HCT116 (cell line): Measurements from ENCODE around the gene POFUT2. TPM values are rescaled to one million over a fixed set of nuclear protein-coding genes. Genes with fewer than 3 reads are reported as not detected.

Experiments used
- ATAC-seq: fragments of 200-7000 bp; cut with Tn5 transposase; 2 replicates; pipeline ENCODE4 v1.9.1; 2020; ENCODE audit warnings: mild to moderate bottlenecking, moderate library complexity
- BruUV-seq: library from RNA; stranded (reverse); fragments of 400-500 nt; replicated peaks from 2 replicates; lab custom pipeline; 2021; lab: Mats Ljungman, UMichigan
- CTCF ChIA-PET: fragments of 300-600 bp; sonication (Branson Sonifier 250); formaldehyde crosslinking; loops from one replicate; lab custom pipeline; 2021; ENCODE audit warnings: antibody characterized with exemption; lab: Charles Lee
- POLR2A ChIA-PET: fragments of 300-600, 350-600 bp; sonication (Branson Sonifier 250); formaldehyde crosslinking; loops from one replicate; lab custom pipeline; 2021; ENCODE audit warnings: antibody characterized with exemption; lab: Charles Lee
- RAD21 ChIA-PET, 2 experiments: fragments of 300-600 bp; sonication (Branson Sonifier 250); formaldehyde crosslinking; loops; one replicate each; lab custom pipeline; 2023; ENCODE audit warnings: low total read pairs in 2 of 2; ENCODE audit not compliant: uncharacterized antibody in 2 of 2, unreplicated experiment in 2 of 2, low non-redundant PET in 1 of 2; lab: Charles Lee
- DNase-seq: peaks from one replicate; pipeline ENCODE4 v3.0.0-alpha.2; 2010; ENCODE audit warnings: low read depth, low spot score
- H2AFZ ChIP-seq: fragments of 200-600 bp; shearing (Covaris generic), sonication (generic); 2 replicates; pipeline ENCODE4 v1.6.1; 2017; ENCODE audit warnings: low read depth, mixed run types, mixed read lengths, antibody characterized with exemption, low read length; ENCODE audit not compliant: poor library complexity, severe bottlenecking
- H3K27ac ChIP-seq: 2 replicates; pipeline ENCODE4 v1.5.1; 2012; ENCODE audit warnings: low read depth, low read length
- H3K27me3 ChIP-seq: fragments of 200-600 bp; sonication (generic); 2 replicates; pipeline ENCODE4 v1.6.1; 2016; ENCODE audit warnings: mixed run types, low read length, mixed read lengths; ENCODE audit not compliant: insufficient read depth
- H3K36me3 ChIP-seq, 2 experiments: fragments of 200-500 bp in 1 of 2; fragments of 200-600 bp in 1 of 2; sonication (Bioruptor generic) in 1 of 2; sonication (generic) in 1 of 2; 2 replicates each; pipeline versions ENCODE4 v1.5.1 to v1.6.1; 2014 to 2016; ENCODE audit warnings: low read length in 2 of 2, inconsistent platforms in 1 of 2, mixed read lengths in 1 of 2, mixed run types in 1 of 2; ENCODE audit not compliant: insufficient read depth in 2 of 2, control insufficient read depth in 1 of 2
- H3K4me1 ChIP-seq, 2 experiments: fragments of 200-600 bp in 1 of 2; sonication (generic) in 1 of 2; 2 replicates each; pipeline versions ENCODE4 v1.5.1 to v1.6.1; 2012 to 2017; ENCODE audit warnings: low read length in 2 of 2, inconsistent platforms in 1 of 2, mild to moderate bottlenecking in 1 of 2, mixed read lengths in 1 of 2, mixed run types in 1 of 2, moderate library complexity in 1 of 2; ENCODE audit not compliant: insufficient read depth in 2 of 2, control insufficient read depth in 1 of 2
- H3K4me2 ChIP-seq: fragments of 200-600 bp; sonication (generic); 2 replicates; pipeline ENCODE4 v1.6.1; 2017; ENCODE audit warnings: mixed run types, low read length, mixed read lengths
- H3K4me3 ChIP-seq, 2 experiments: fragments of 200-600 bp in 1 of 2; sonication (generic) in 1 of 2; replicated peaks in 1 of 2; 2 replicates each; pipeline ENCODE4 v1.5.1; 2011 to 2016; ENCODE audit warnings: low read length in 2 of 2, control low read depth in 1 of 2, low read depth in 1 of 2, mild to moderate bottlenecking in 1 of 2, mixed read lengths in 1 of 2, mixed run types in 1 of 2
- H3K79me2 ChIP-seq: fragments of 200-600 bp; sonication (generic); 2 replicates; pipeline ENCODE4 v1.6.1; 2017; ENCODE audit warnings: mild to moderate bottlenecking, mixed run types, low read length, moderate library complexity, mixed read lengths; ENCODE audit not compliant: insufficient read depth
- H3K9ac ChIP-seq: fragments of 200-600 bp; sonication (generic); 2 replicates; pipeline ENCODE4 v1.6.1; 2016; ENCODE audit warnings: low read length, mixed read lengths
- H3K9me2 ChIP-seq: fragments of 200-600 bp; sonication (generic), shearing (Covaris generic); 2 replicates; pipeline ENCODE4 v1.6.1; 2017; ENCODE audit warnings: mixed run types, mild to moderate bottlenecking, moderate library complexity; ENCODE audit not compliant: insufficient read depth
- H3K9me3 ChIP-seq, 2 experiments: fragments of 200-500 bp in 1 of 2; fragments of 200-600 bp in 1 of 2; sonication (Bioruptor generic) in 1 of 2; sonication (generic) in 1 of 2; 2 replicates each; pipeline ENCODE4 v1.6.1; 2014 to 2017; ENCODE audit warnings: low read length in 2 of 2, mixed read lengths in 2 of 2, inconsistent platforms in 1 of 2, low read depth in 1 of 2, mild to moderate bottlenecking in 1 of 2, mixed run types in 1 of 2, moderate library complexity in 1 of 2; ENCODE audit not compliant: control insufficient read depth in 1 of 2, insufficient read depth in 1 of 2
- H4K20me1 ChIP-seq: fragments of 200-600 bp; sonication (generic), shearing (Covaris generic); 2 replicates; pipeline ENCODE4 v1.6.1; 2017; ENCODE audit warnings: mixed run types, mild to moderate bottlenecking, moderate library complexity; ENCODE audit not compliant: insufficient read depth
- CBX3 ChIP-seq: IDR thresholded peaks from 2 replicates; pipeline ENCODE4 v1.6.1; 2012; ENCODE audit warnings: low read depth
- CEBPB ChIP-seq: IDR thresholded peaks from 2 replicates; pipeline ENCODE4 v1.6.1; 2012; ENCODE audit warnings: low read depth
- EGR1 ChIP-seq: IDR thresholded peaks from 2 replicates; pipeline ENCODE4 v1.6.1; 2012; ENCODE audit warnings: low read depth
- EZH2 ChIP-seq: fragments of 200-600 bp; sonication (generic); IDR thresholded peaks from 2 replicates; pipeline ENCODE4 v1.6.1; 2017; ENCODE audit warnings: antibody characterized with exemption, mixed run types
- FOSL1 ChIP-seq: IDR thresholded peaks from 2 replicates; pipeline ENCODE4 v1.6.1; 2012; ENCODE audit warnings: low read depth
- JUND ChIP-seq: IDR thresholded peaks from 2 replicates; pipeline ENCODE4 v1.6.1; 2012
- POLR2A ChIP-seq: IDR thresholded peaks from 2 replicates; pipeline ENCODE4 v1.7.0; 2011; ENCODE audit warnings: borderline replicate concordance; ENCODE audit not compliant: insufficient read depth, insufficient read length; ENCODE audit errors: extremely low read depth
- RAD21 ChIP-seq: IDR thresholded peaks from 2 replicates; pipeline ENCODE4 v1.6.1; 2012; ENCODE audit warnings: low read depth, mild to moderate bottlenecking
- SIN3A ChIP-seq: IDR thresholded peaks from 2 replicates; pipeline ENCODE4 v1.6.1; 2012; ENCODE audit warnings: low read depth
- SP1 ChIP-seq: IDR thresholded peaks from 2 replicates; pipeline ENCODE4 v1.6.1; 2012; ENCODE audit warnings: low read depth
- SRF ChIP-seq: IDR thresholded peaks from 2 replicates; pipeline ENCODE4 v1.6.1; 2012; ENCODE audit warnings: low read depth
- TCF7L2 ChIP-seq: IDR thresholded peaks from 2 replicates; pipeline ENCODE4 v1.7.0; 2011; ENCODE audit warnings: borderline replicate concordance, inconsistent platforms; ENCODE audit not compliant: insufficient read depth, insufficient read length; ENCODE audit errors: extremely low read depth
- YY1 ChIP-seq: IDR thresholded peaks from 2 replicates; pipeline ENCODE4 v1.6.1; 2011; ENCODE audit warnings: low read length, low read depth, moderate library complexity, mild to moderate bottlenecking; ENCODE audit not compliant: insufficient replicate concordance; ENCODE audit errors: extremely low read depth
- ZBTB33 ChIP-seq: IDR thresholded peaks from 2 replicates; pipeline ENCODE4 v1.6.1; 2011; ENCODE audit warnings: mild to moderate bottlenecking, low read length, moderate library complexity; ENCODE audit not compliant: insufficient replicate concordance; ENCODE audit errors: extremely low read depth
- ZFX ChIP-seq: fragments of 450-650 bp; IDR thresholded peaks from 2 replicates; pipeline ENCODE4 v1.6.1; 2017
- ZNF274 ChIP-seq: fragments of 200-500 bp; sonication (Bioruptor generic); IDR thresholded peaks from 2 replicates; pipeline ENCODE4 v1.6.1; 2014; ENCODE audit warnings: mild to moderate bottlenecking, low read depth, low read length, inconsistent platforms
- intact Hi-C: fragments of 100-400 bp; cut with micrococcal nuclease; formaldehyde crosslinking; loops from 2 replicates; pipeline ENCODE4 v1.10.0; 2022
- total RNA-seq: library from RNA; stranded (reverse); gene quantifications from one replicate; pipeline ENCODE4 v1.2.1, GENCODE V29; 2021; ENCODE audit not compliant: unreplicated experiment
- TF ChIP-seq, protein P1 (sequence below): IDR thresholded peaks from 2 replicates; pipeline ENCODE4 v1.6.1; 2012
- TF ChIP-seq, protein P2 (sequence below): IDR thresholded peaks from 2 replicates; pipeline ENCODE4 v1.6.1; 2012; ENCODE audit warnings: low read depth

The POFUT2 gene
- total RNA-seq, 1 experiment from 2014 or later, result 20.5 TPM

DNA sequence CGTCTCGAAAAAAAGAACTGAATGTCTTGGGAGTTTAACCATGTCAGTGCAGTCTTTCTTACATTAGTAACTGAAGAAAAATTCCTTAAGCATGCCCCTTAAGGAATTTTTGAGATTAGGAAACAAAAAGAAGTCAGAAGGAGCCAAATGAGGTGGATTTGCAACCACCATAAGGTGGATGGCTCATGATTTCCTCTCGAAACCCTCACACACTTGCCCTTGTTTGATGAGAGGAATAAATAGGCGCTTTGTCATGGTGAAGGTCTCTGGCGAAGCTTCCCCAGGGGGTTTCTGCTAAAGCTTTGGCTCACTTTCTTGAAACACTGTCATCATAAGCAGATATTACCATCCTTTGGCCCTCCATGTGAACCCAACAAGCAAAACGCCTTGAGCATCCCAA, 68.2 kb downstream of the POFUT2 start:
- CTCF ChIA-PET, result no interaction called here

GRCh38 chr21:45217010-45217409, 70.7 kb downstream of the POFUT2 start:
- ChIA-PET POLR2A (no interaction called here), RAD21 (no interaction called here), CTCF (no interaction called here)
- no peak overlapping the region for H2AFZ ChIP-seq
- DNase-seq, result no peak
- H3K27ac ChIP-seq, result no peak overlapping the region
- H3K36me3 ChIP-seq, result no peaks in the 10 kb centered on the region
- H4K20me1 ChIP-seq, result no peaks in the 10 kb centered on the region
- no peaks in the 10 kb centered on the region for H3K79me2 ChIP-seq
- peaks cover 8 to 9% of the 10 kb centered on the region in 2 experiments; a peak in 3 of 4 replicates for H3K9me3 ChIP-seq
- no peaks in the 10 kb centered on the region for H3K27me3 ChIP-seq
- intact Hi-C loops, result no loop called here
- no TSS peak for BruUV-seq
- H3K9me2 ChIP-seq, result no peaks in the 10 kb centered on the region
- H3K4me1 ChIP-seq, result no peaks in the 10 kb centered on the region
- H3K9ac ChIP-seq, result no peak overlapping the region
- H3K4me2 ChIP-seq, result no peak overlapping the region
- no peak for ATAC-seq
- H3K4me3 ChIP-seq, result no peak overlapping the region
- no peak for TF ChIP-seq FOSL1
- no peak for TF ChIP-seq TCF7L2
- TF ChIP-seq, protein P1, sequence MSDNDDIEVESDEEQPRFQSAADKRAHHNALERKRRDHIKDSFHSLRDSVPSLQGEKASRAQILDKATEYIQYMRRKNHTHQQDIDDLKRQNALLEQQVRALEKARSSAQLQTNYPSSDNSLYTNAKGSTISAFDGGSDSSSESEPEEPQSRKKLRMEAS, result no peak
- no peak for TF ChIP-seq YY1
- no peak for TF ChIP-seq ZNF274
- no peak for TF ChIP-seq JUND
- TF ChIP-seq CEBPB, result no peak
- TF ChIP-seq EGR1, result no peak
- TF ChIP-seq ZBTB33, result no peak
- TF ChIP-seq, protein P2, sequence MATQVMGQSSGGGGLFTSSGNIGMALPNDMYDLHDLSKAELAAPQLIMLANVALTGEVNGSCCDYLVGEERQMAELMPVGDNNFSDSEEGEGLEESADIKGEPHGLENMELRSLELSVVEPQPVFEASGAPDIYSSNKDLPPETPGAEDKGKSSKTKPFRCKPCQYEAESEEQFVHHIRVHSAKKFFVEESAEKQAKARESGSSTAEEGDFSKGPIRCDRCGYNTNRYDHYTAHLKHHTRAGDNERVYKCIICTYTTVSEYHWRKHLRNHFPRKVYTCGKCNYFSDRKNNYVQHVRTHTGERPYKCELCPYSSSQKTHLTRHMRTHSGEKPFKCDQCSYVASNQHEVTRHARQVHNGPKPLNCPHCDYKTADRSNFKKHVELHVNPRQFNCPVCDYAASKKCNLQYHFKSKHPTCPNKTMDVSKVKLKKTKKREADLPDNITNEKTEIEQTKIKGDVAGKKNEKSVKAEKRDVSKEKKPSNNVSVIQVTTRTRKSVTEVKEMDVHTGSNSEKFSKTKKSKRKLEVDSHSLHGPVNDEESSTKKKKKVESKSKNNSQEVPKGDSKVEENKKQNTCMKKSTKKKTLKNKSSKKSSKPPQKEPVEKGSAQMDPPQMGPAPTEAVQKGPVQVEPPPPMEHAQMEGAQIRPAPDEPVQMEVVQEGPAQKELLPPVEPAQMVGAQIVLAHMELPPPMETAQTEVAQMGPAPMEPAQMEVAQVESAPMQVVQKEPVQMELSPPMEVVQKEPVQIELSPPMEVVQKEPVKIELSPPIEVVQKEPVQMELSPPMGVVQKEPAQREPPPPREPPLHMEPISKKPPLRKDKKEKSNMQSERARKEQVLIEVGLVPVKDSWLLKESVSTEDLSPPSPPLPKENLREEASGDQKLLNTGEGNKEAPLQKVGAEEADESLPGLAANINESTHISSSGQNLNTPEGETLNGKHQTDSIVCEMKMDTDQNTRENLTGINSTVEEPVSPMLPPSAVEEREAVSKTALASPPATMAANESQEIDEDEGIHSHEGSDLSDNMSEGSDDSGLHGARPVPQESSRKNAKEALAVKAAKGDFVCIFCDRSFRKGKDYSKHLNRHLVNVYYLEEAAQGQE, result no peak
- no peak for TF ChIP-seq SP1
- no peak for TF ChIP-seq POLR2A
- TF ChIP-seq ZFX, result no peak
- no peak for TF ChIP-seq SIN3A
- TF ChIP-seq RAD21, result no peak
- no peak for TF ChIP-seq EZH2
- TF ChIP-seq SRF, result no peak

More for the DNA sequence above, 68.2 kb downstream of the POFUT2 start:
- no peak overlapping the region for H3K27ac ChIP-seq
- H3K9me3 ChIP-seq, result peaks cover 8 to 9% of the 10 kb centered on the region in 2 experiments; a peak in 3 of 4 replicates
- TF ChIP-seq JUND, result no peak
- TF ChIP-seq CBX3, result no peak
- no peak for TF ChIP-seq CEBPB
- H3K4me2 ChIP-seq, result no peak overlapping the region
- H3K27me3 ChIP-seq, result no peaks in the 10 kb centered on the region
- no peaks in the 10 kb centered on the region for H3K4me1 ChIP-seq
- ATAC-seq (no peak), DNase-seq (no peak)
- H3K9me2 ChIP-seq, result no peaks in the 10 kb centered on the region
- no peak overlapping the region for H3K4me3 ChIP-seq
- no peak overlapping the region for H2AFZ ChIP-seq
- POLR2A ChIA-PET, result no interaction called here
- no peak overlapping the region for H3K9ac ChIP-seq
- RAD21 ChIA-PET, result no interaction called here
- no peaks in the 10 kb centered on the region for H3K79me2 ChIP-seq
- H4K20me1 ChIP-seq, result no peaks in the 10 kb centered on the region
- intact Hi-C loops, result no loop called here
- H3K36me3 ChIP-seq, result no peaks in the 10 kb centered on the region
- no TSS peak for BruUV-seq
